B cell (primary cell): ENCODE measurements around the gene ZNF638. TPM values are rescaled to one million over a fixed set of nuclear protein-coding genes. Genes with fewer than 3 reads are reported as not detected.
"Not testable (repeated sequence)": the region's sequence is repeated elsewhere in the genome, so short reads cannot be mapped to it uniquely, and the experiment has no call there.

Source experiments
- ATAC-seq: fragments of 200-7000 bp; cut with Tn5 transposase; one replicate; pipeline ENCODE4 v1.10.0; 2021; ENCODE audit warnings: low read depth, mild to moderate bottlenecking, moderate number of reproducible peaks, moderate library complexity
- CTCF ChIA-PET: fragments of 350-600 bp; sonication (Branson Sonifier 250); formaldehyde crosslinking; loops from one replicate; lab custom pipeline; 2021; ENCODE audit warnings: antibody characterized with exemption, inconsistent platforms; lab: Charles Lee
- POLR2A ChIA-PET: fragments of 350-600 bp; sonication (Branson Sonifier 250); formaldehyde crosslinking; loops from one replicate; lab custom pipeline; 2021; ENCODE audit warnings: antibody characterized with exemption; lab: Charles Lee
- DNase-seq: peaks from one replicate; pipeline ENCODE4 v3.0.0; 2013
- H2AFZ ChIP-seq: 2 replicates; pipeline ENCODE4 v1.6.1; 2012; ENCODE audit warnings: mild to moderate bottlenecking, low read depth, low read length; ENCODE audit not compliant: insufficient read depth, poor library complexity, severe bottlenecking
- H3K27ac ChIP-seq, 2 donors: 1 replicate in 1 of 2; 2 replicates in 1 of 2; pipeline ENCODE4 v1.5.1; 2012 to 2013; ENCODE audit warnings: low read length in 2 of 2, mild to moderate bottlenecking in 2 of 2, moderate library complexity in 1 of 2
- H3K27me3 ChIP-seq, 4 experiments: fragments of 200-600 bp in 1 of 4; sonication (generic) in 1 of 4; replicated peaks in 1 of 4; 1 replicate in 2 of 4; 2 replicates in 2 of 4; pipeline versions ENCODE4 v1.6.1 to v1.7.0; 2013 to 2016; ENCODE audit warnings: low read length in 3 of 4, mild to moderate bottlenecking in 2 of 4, mixed read lengths in 1 of 4, moderate library complexity in 1 of 4; ENCODE audit not compliant: insufficient read depth in 4 of 4, control insufficient read depth in 3 of 4; ENCODE audit errors: control extremely low read depth in 1 of 4
- H3K36me3 ChIP-seq, 2 experiments: replicated peaks in 1 of 2; 1 replicate in 1 of 2; 2 replicates in 1 of 2; pipeline versions ENCODE4 v1.6.1 to v1.7.1; 2013; ENCODE audit warnings: low read length in 1 of 2; ENCODE audit not compliant: insufficient read depth in 2 of 2, control insufficient read depth in 1 of 2; ENCODE audit errors: control extremely low read depth in 1 of 2, extremely low read depth in 1 of 2
- H3K4me1 ChIP-seq, 2 donors: fragments of 200-600 bp in 1 of 2; sonication (generic) in 1 of 2; 1 replicate in 1 of 2; 2 replicates in 1 of 2; pipeline versions ENCODE4 v1.5.1 to v1.6.1; 2013 to 2017; ENCODE audit warnings: low read length in 2 of 2; ENCODE audit not compliant: control insufficient read depth in 2 of 2, insufficient read depth in 2 of 2
- H3K4me2 ChIP-seq: replicated peaks from 2 replicates; pipeline ENCODE3; 2012; ENCODE audit warnings: mild to moderate bottlenecking, low read depth, low read length; ENCODE audit not compliant: poor library complexity, severe bottlenecking
- H3K4me3 ChIP-seq, 5 experiments: fragments of 200-600 bp in 1 of 5; sonication (generic) in 1 of 5; 1 replicate in 3 of 5; 2 replicates in 2 of 5; pipeline versions ENCODE4 v1.5.1 to v1.7.0; 2011 to 2016; ENCODE audit warnings: low read length in 4 of 5, mild to moderate bottlenecking in 4 of 5, low read depth in 2 of 5, control low read depth in 1 of 5, moderate library complexity in 1 of 5; ENCODE audit not compliant: insufficient read depth in 1 of 5; ENCODE audit errors: control extremely low read depth in 1 of 5, extremely low read depth in 1 of 5
- H3K79me2 ChIP-seq: fragments of 200-600 bp; sonication (generic); one replicate; pipeline ENCODE4 v1.6.0; 2016; ENCODE audit warnings: low read length; ENCODE audit not compliant: control insufficient read depth, insufficient read depth
- H3K9ac ChIP-seq: fragments of 200-600 bp; sonication (generic); 2 replicates; pipeline ENCODE4 v1.6.1; 2017; ENCODE audit warnings: mild to moderate bottlenecking, low read length, moderate library complexity
- H3K9me3 ChIP-seq, 3 donors: one replicate each; pipeline versions ENCODE4 v1.6.1 to v1.7.1; 2013; ENCODE audit warnings: low read length in 2 of 3; ENCODE audit not compliant: control insufficient read depth in 2 of 3, insufficient read depth in 1 of 3; ENCODE audit errors: control extremely low read depth in 1 of 3
- H4K20me1 ChIP-seq: 2 replicates; pipeline ENCODE4 v1.6.0; 2012; ENCODE audit warnings: mild to moderate bottlenecking, low read length; ENCODE audit not compliant: insufficient read depth, control insufficient read depth, poor library complexity, severe bottlenecking
- H3K27ac Mint-ChIP-seq: one replicate; pipeline ENCODE4 v1.8.0; 2021; ENCODE audit warnings: mixed read lengths
- H3K27me3 Mint-ChIP-seq: one replicate; pipeline ENCODE4 v1.8.0; 2021; ENCODE audit warnings: mixed read lengths
- H3K4me1 Mint-ChIP-seq: one replicate; pipeline ENCODE4 v1.8.0; 2021; ENCODE audit warnings: mixed read lengths
- H3K4me3 Mint-ChIP-seq: one replicate; pipeline ENCODE4 v1.8.0; 2021; ENCODE audit warnings: mixed read lengths
- H3K9me3 Mint-ChIP-seq: one replicate; pipeline ENCODE4 v1.8.0; 2022; ENCODE audit warnings: mixed read lengths; ENCODE audit not compliant: insufficient read depth
- CTCF ChIP-seq: fragments of 200-600 bp; IDR thresholded peaks from one replicate; pipeline ENCODE4 v1.8.0; 2022; ENCODE audit warnings: antibody characterized with exemption, mild to moderate bottlenecking
- EZH2 ChIP-seq: IDR thresholded peaks from 2 replicates; pipeline ENCODE4 v1.6.1; 2012; ENCODE audit warnings: borderline replicate concordance, low read depth, mild to moderate bottlenecking, moderate library complexity, low read length; ENCODE audit not compliant: insufficient read depth, poor library complexity, severe bottlenecking
- WGBS: methylation state at CpG from one replicate; pipeline ENCODE4 v1.1.5; 2013; ENCODE audit warnings: missing lambda C conversion rate; ENCODE audit not compliant: insufficient coverage; 5-methylcytosine and 5-hydroxymethylcytosine counted together
- intact Hi-C: fragments of 100-400 bp; cut with micrococcal nuclease; formaldehyde crosslinking; loops from one replicate; pipeline ENCODE4 v1.10.0; 2022
- polyA plus RNA-seq: library from polyadenylated mRNA; depleted of rRNA; stranded (reverse); fragments of >200 nt; gene quantifications from 2 replicates; pipeline ENCODE4 v1.2.3, GENCODE V29; 2012
- total RNA-seq, 2 donors: library from RNA; stranded (reverse); fragments of 120-200 nt in 1 of 2; gene quantifications; 1 replicate in 1 of 2; 2 replicates in 1 of 2; pipeline versions ENCODE4 v1.2.3 to v1.2.4, GENCODE V29; 2013 to 2022

ZNF638 gene
- total and polyA plus RNA-seq, 2 donors (not counting 1 experiment from before 2014, with no cell fraction given) = 60.1 to 221 TPM

GRCh38 chr2:71330585-71331330 lies 824 bp upstream of the ZNF638 start:
- peaks cover 8% of the 10 kb centered on the region for H4K20me1 ChIP-seq
- ChIA-PET CTCF (interaction anchor here (1.0 to 3.9 kb wide), 9 partner anchors 11 to 259 kb away, joined by 4 to 38 read pairs (median 8); partner anchors contain the start of genes MPHOSPH10 and PAIP2B), POLR2A (interaction anchor here (0.6 to 0.9 kb wide), 3 partner anchors 12 to 200 kb away, joined by 4 to 8 read pairs (median 4); partner anchors contain the start of genes MCEE and MPHOSPH10)
- H3K36me3 ChIP-seq = no peaks in the 10 kb centered on the region
- no peak for ATAC-seq
- H3K9me3 Mint-ChIP-seq = no peaks in the 10 kb centered on the region
- peaks cover 15 to 20% of the 10 kb centered on the region in 2 donors for H3K4me1 ChIP-seq
- peaks cover 52% of the 10 kb centered on the region for H3K79me2 ChIP-seq
- peak overlapping the region in 3 of 5 experiments; percentile 61 to 92 (median 85) for H3K4me3 ChIP-seq
- peak overlapping the region; percentile 99 for H3K4me3 Mint-ChIP-seq
- peak overlapping the region; percentile 96 for H2AFZ ChIP-seq
- H3K4me1 Mint-ChIP-seq = peaks cover 32% of the 10 kb centered on the region
- no peaks in the 10 kb centered on the region for H3K27me3 ChIP-seq
- peak overlapping the region; percentile 50 for H3K9ac ChIP-seq
- H3K4me2 ChIP-seq = peak overlapping the region; percentile 80
- intact Hi-C loops = loop anchor here (1.0 to 5.0 kb wide), 6 partner anchors 54 to 353 kb away; partner anchors contain the start of genes ANKRD53, MCEE, MPHOSPH10 and NAGK
- peak; percentile 23 for DNase-seq
- no peak overlapping the region for H3K27ac ChIP-seq
- H3K9me3 ChIP-seq = peaks cover 0 to 2% (median 0%) of the 10 kb centered on the region in 3 donors
- TF ChIP-seq CTCF = no peak
- TF ChIP-seq EZH2 = no peak
- 92% methylated on average over 6 of the region's 14 CpGs for WGBS
- no peaks in the 10 kb centered on the region for H3K27me3 Mint-ChIP-seq
- peak overlapping the region; percentile 100 for H3K27ac Mint-ChIP-seq

- Mint-ChIP-seq H3K4me3 (peak overlapping the region; percentile 99), H3K4me1 (peaks cover 32% of the 10 kb centered on the region), H3K27ac (peak overlapping the region; percentile 100)
- H3K9me3 ChIP-seq, H3K27me3 ChIP-seq, H3K36me3 ChIP-seq, ATAC-seq, H3K27me3 Mint-ChIP-seq, H3K9me3 Mint-ChIP-seq, H4K20me1 ChIP-seq, DNase-seq: not testable (repeated sequence)
- peak overlapping the region; percentile 96 for H2AFZ ChIP-seq
- peak overlapping the region; percentile 80 for H3K4me2 ChIP-seq
- H3K79me2 ChIP-seq = peaks cover 57% of the 10 kb centered on the region
- H3K4me1 ChIP-seq = peaks cover 15 to 20% of the 10 kb centered on the region in 2 donors
- peak overlapping the region in 3 of 5 experiments; percentile 61 to 92 (median 85) for H3K4me3 ChIP-seq
- POLR2A ChIA-PET = interaction anchor here (0.6 to 0.9 kb wide), 4 partner anchors 11 to 1327 kb away, joined by 4 to 8 read pairs (median 4); partner anchors contain the start of genes MCEE and MPHOSPH10
- peak overlapping the region; percentile 50 for H3K9ac ChIP-seq
- CTCF ChIA-PET = interaction anchor here (0.6 to 3.9 kb wide), 20 partner anchors 10 to 348 kb away, joined by 3 to 38 read pairs (median 4); partner anchors contain the start of genes MPHOSPH10 and PAIP2B
- intact Hi-C loops = loop anchor here (1.0 to 5.0 kb wide), 6 partner anchors 55 to 354 kb away; partner anchors contain the start of genes ANKRD53, MCEE, MPHOSPH10 and NAGK
- WGBS = 5% methylated on average over 7 of the region's 9 CpGs
- peak overlapping the region in 1 of 2 donors; percentile 91 for H3K27ac ChIP-seq
Measured at GRCh38 chr2:71331331-71331580, 326 bp upstream of the ZNF638 start.
